Hepatocyte (in vitro differentiated cells): ENCODE results near the gene ERFE. TPM values are rescaled to one million over a fixed set of nuclear protein-coding genes. Genes with fewer than 3 reads are reported as not detected.

ENCODE experiments used
- DNase-seq: peaks from one replicate; pipeline ENCODE4 v3.0.0-alpha.2; 2016; ENCODE audit warnings: low spot score
- H2AFZ ChIP-seq: fragments of 200-600 bp; sonication (generic); 2 replicates; pipeline ENCODE4 v1.6.0; 2016; ENCODE audit warnings: antibody characterized with exemption, mild to moderate bottlenecking
- H3K27ac ChIP-seq: fragments of 200-600 bp; sonication (generic); 2 replicates; pipeline ENCODE4 v1.5.1; 2016; ENCODE audit warnings: mild to moderate bottlenecking
- H3K27me3 ChIP-seq: fragments of 200-600 bp; sonication (generic); 2 replicates; pipeline ENCODE4 v1.6.1; 2016
- H3K36me3 ChIP-seq: fragments of 200-600 bp; sonication (generic); replicated peaks from 2 replicates; pipeline ENCODE4 v1.5.1; 2016; ENCODE audit warnings: low read depth; ENCODE audit not compliant: insufficient read depth
- H3K4me1 ChIP-seq: fragments of 200-600 bp; sonication (generic); 2 replicates; pipeline ENCODE4 v1.5.1; 2016; ENCODE audit warnings: mild to moderate bottlenecking, moderate library complexity; ENCODE audit not compliant: insufficient read depth
- H3K4me2 ChIP-seq: fragments of 200-600 bp; sonication (generic); 2 replicates; pipeline ENCODE4 v1.6.0; 2016
- H3K4me3 ChIP-seq: fragments of 200-600 bp; sonication (generic); 2 replicates; pipeline ENCODE4 v1.5.1; 2016; ENCODE audit warnings: mild to moderate bottlenecking
- H3K79me2 ChIP-seq: fragments of 200-600 bp; sonication (generic); 2 replicates; pipeline ENCODE4 v1.6.0; 2017; ENCODE audit warnings: mild to moderate bottlenecking
- H3K9me2 ChIP-seq: fragments of 200-600 bp; sonication (generic); replicated peaks from 2 replicates; pipeline ENCODE4 v1.6.0; 2017; ENCODE audit warnings: mild to moderate bottlenecking; ENCODE audit not compliant: insufficient read depth
- H3K9me3 ChIP-seq: fragments of 200-600 bp; sonication (generic); 2 replicates; pipeline ENCODE4 v1.5.1; 2016; ENCODE audit warnings: low read depth, mild to moderate bottlenecking
- H4K20me1 ChIP-seq: fragments of 200-600 bp; sonication (generic); 2 replicates; pipeline ENCODE4 v1.6.0; 2016; ENCODE audit warnings: mild to moderate bottlenecking; ENCODE audit not compliant: insufficient read depth, poor library complexity, severe bottlenecking
- CTCF ChIP-seq: fragments of 200-600 bp; sonication (generic); IDR thresholded peaks from 2 replicates; pipeline ENCODE4 v1.5.1; 2016; ENCODE audit warnings: antibody characterized with exemption, mild to moderate bottlenecking; ENCODE audit not compliant: poor library complexity
- EZH2 ChIP-seq: fragments of 200-600 bp; sonication (generic); IDR thresholded peaks from 2 replicates; pipeline ENCODE4 v1.6.1; 2016; ENCODE audit warnings: antibody characterized with exemption, mild to moderate bottlenecking, borderline replicate concordance
- EZH2phosphoT487 ChIP-seq: fragments of 200-600 bp; sonication (generic); IDR thresholded peaks from one replicate; pipeline ENCODE4 v1.6.1; 2018; ENCODE audit warnings: antibody characterized with exemption, mild to moderate bottlenecking, low read depth, moderate library complexity; ENCODE audit not compliant: unreplicated experiment, severe bottlenecking
- whole genome bisulfite sequencing: methylation state at CpG from one replicate; pipeline ENCODE4 v1.1.6; 2016; ENCODE audit warnings: low lambda C conversion rate; ENCODE audit errors: missing lambda C conversion rate; 5-methylcytosine and 5-hydroxymethylcytosine counted together
- polyA plus RNA-seq: library from polyadenylated mRNA; unstranded; fragments of >200 nt; fragmentation: Nextera tagmentation; extraction: Ambion mirVana; gene quantifications from 2 replicates; pipeline ENCODE4 v1.2.1, GENCODE V29; 2016
- total RNA-seq: library from RNA; depleted of rRNA; stranded (reverse); fragments of >200 nt; gene quantifications from 2 replicates; pipeline ENCODE4 v1.2.3, GENCODE V29; 2014

Gene ERFE
- total and polyA plus RNA-seq, 2 experiments from 2014 or later = 0.27 to 0.30 TPM

- Histone ChIP-seq H3K9me2 (no peaks in the 10 kb centered on the region), H4K20me1 (no peaks in the 10 kb centered on the region), H3K4me1 (peaks cover 7% of the 10 kb centered on the region), H3K36me3 (no peaks in the 10 kb centered on the region), H3K27me3 (peaks cover 29% of the 10 kb centered on the region), H3K4me2 (no peak overlapping the region), H2AFZ (no peak overlapping the region), H3K4me3 (no peak overlapping the region), H3K27ac (no peak overlapping the region), H3K9me3 (no peaks in the 10 kb centered on the region), H3K79me2 (no peaks in the 10 kb centered on the region)
- no peak for DNase-seq
- TF ChIP-seq EZH2phosphoT487 = no peak
- TF ChIP-seq EZH2 = no peak
- 91% methylated on average over 8 of the region's 8 CpGs for WGBS
These were observed 6.1 kb downstream of the ERFE start for GRCh38 chr2:238164906-238165287.

- Histone ChIP-seq H3K79me2 (no peaks in the 10 kb centered on the region), H3K36me3 (no peaks in the 10 kb centered on the region), H3K27ac (no peak overlapping the region), H3K9me3 (no peaks in the 10 kb centered on the region), H3K4me3 (no peak overlapping the region), H3K9me2 (no peaks in the 10 kb centered on the region), H2AFZ (no peak overlapping the region), H4K20me1 (no peaks in the 10 kb centered on the region), H3K4me1 (peaks cover 11% of the 10 kb centered on the region), H3K27me3 (peaks cover 25% of the 10 kb centered on the region), H3K4me2 (no peak overlapping the region)
- TF ChIP-seq CTCF = no peak
- TF ChIP-seq EZH2phosphoT487 = no peak
- no peak for TF ChIP-seq EZH2
- DNase-seq = no peak
- 88% methylated on average over 12 of the region's 12 CpGs for WGBS
These were observed 6.6 kb downstream of the ERFE start for GRCh38 chr2:238165288-238165921.

GRCh38 chr2:238166391-238167343, 7.9 kb downstream of the ERFE start:
- no peak for DNase-seq
- Histone ChIP-seq H3K4me2 (no peak overlapping the region), H3K9me3 (no peaks in the 10 kb centered on the region), H4K20me1 (no peaks in the 10 kb centered on the region), H3K79me2 (no peaks in the 10 kb centered on the region), H3K27ac (no peak overlapping the region), H3K27me3 (peaks cover 25% of the 10 kb centered on the region), H3K36me3 (no peaks in the 10 kb centered on the region), H2AFZ (no peak overlapping the region), H3K9me2 (no peaks in the 10 kb centered on the region), H3K4me3 (no peak overlapping the region), H3K4me1 (peaks cover 15% of the 10 kb centered on the region)
- no peak for TF ChIP-seq EZH2phosphoT487
- TF ChIP-seq EZH2 = no peak
- no peak for TF ChIP-seq CTCF
- WGBS = 90% methylated on average over 24 of the region's 24 CpGs

- WGBS = 95% methylated on average over 7 of the region's 7 CpGs
- Histone ChIP-seq H3K79me2 (no peaks in the 10 kb centered on the region), H3K4me2 (no peak overlapping the region), H3K36me3 (no peaks in the 10 kb centered on the region), H3K4me1 (peaks cover 15% of the 10 kb centered on the region), H3K27me3 (peaks cover 22% of the 10 kb centered on the region), H4K20me1 (no peaks in the 10 kb centered on the region), H2AFZ (no peak overlapping the region), H3K9me2 (no peaks in the 10 kb centered on the region), H3K9me3 (no peaks in the 10 kb centered on the region), H3K4me3 (no peak overlapping the region), H3K27ac (no peak overlapping the region)
- TF ChIP-seq EZH2 = no peak
- TF ChIP-seq CTCF = no peak
- DNase-seq = no peak
These were observed 8.6 kb downstream of the ERFE start for GRCh38 chr2:238167344-238167715.
